Brain microvascular endothelial cell (primary cell): ENCODE data around the gene MARS1.

Source experiments
- DNase-seq: peaks from one replicate; pipeline ENCODE4 v3.0.0-alpha.2; 2020
- H3K27ac ChIP-seq: fragments of 250-450 bp; sonication (Bioruptor Pico); 2 replicates; pipeline ENCODE4 v1.5.1; 2020; ENCODE audit warnings: mild to moderate bottlenecking, moderate library complexity
- H3K27me3 ChIP-seq: fragments of 250-450 bp; sonication (Bioruptor Pico); replicated peaks from 2 replicates; pipeline ENCODE4 v1.5.1; 2020; ENCODE audit warnings: mild to moderate bottlenecking
- H3K36me3 ChIP-seq: fragments of 250-450 bp; sonication (Bioruptor Pico); replicated peaks from 2 replicates; pipeline ENCODE4 v1.5.1; 2020; ENCODE audit warnings: mild to moderate bottlenecking
- H3K4me3 ChIP-seq: 2 replicates; pipeline ENCODE4 v1.5.1; 2011; ENCODE audit warnings: low read depth, mild to moderate bottlenecking, control low read depth, low read length, moderate library complexity
- in situ Hi-C: cut with HindIII; loops from 2 replicates; pipeline ENCODE4 v1.10.0; 2017; ENCODE audit warnings: low sequenced_read_pairs, low pct_ligation_motif_present
- TF ChIP-seq, protein P1 (sequence below): IDR thresholded peaks from 2 replicates; pipeline ENCODE4 v1.5.1; 2011; ENCODE audit warnings: low read depth, mild to moderate bottlenecking, moderate library complexity, low read length, control low read depth, inconsistent platforms; ENCODE audit errors: missing control alignments

MARS1 gene

DNA sequence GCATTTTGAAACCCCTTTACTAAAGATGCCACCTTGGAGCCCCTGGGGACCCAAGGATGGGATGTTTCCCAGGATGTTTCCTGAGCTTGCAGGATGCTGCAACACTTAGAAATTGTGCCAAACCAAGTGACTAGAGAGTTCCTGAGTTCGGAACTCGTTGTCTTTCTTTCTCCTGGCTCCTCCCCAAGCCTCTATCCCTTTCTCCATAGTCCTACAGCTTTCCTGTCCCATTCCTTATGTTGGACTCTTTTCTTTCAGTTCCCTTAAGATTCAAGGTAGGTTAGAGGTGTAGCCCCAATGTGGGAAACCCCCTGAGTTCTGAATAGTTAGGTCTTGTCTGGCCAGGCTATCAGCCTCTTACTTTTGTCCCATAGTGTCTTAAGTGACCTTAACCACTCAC, 60.6 kb downstream of the MARS1 start:
- H3K36me3 ChIP-seq = no peaks in the 10 kb centered on the region
- H3K27ac ChIP-seq = no peak overlapping the region
- H3K27me3 ChIP-seq = peaks cover 9% of the 10 kb centered on the region
- no peak for DNase-seq
- TF ChIP-seq, protein P1, sequence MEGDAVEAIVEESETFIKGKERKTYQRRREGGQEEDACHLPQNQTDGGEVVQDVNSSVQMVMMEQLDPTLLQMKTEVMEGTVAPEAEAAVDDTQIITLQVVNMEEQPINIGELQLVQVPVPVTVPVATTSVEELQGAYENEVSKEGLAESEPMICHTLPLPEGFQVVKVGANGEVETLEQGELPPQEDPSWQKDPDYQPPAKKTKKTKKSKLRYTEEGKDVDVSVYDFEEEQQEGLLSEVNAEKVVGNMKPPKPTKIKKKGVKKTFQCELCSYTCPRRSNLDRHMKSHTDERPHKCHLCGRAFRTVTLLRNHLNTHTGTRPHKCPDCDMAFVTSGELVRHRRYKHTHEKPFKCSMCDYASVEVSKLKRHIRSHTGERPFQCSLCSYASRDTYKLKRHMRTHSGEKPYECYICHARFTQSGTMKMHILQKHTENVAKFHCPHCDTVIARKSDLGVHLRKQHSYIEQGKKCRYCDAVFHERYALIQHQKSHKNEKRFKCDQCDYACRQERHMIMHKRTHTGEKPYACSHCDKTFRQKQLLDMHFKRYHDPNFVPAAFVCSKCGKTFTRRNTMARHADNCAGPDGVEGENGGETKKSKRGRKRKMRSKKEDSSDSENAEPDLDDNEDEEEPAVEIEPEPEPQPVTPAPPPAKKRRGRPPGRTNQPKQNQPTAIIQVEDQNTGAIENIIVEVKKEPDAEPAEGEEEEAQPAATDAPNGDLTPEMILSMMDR = no peak
- in situ Hi-C loops = no loop called here
- no peak overlapping the region for H3K4me3 ChIP-seq

DNA sequence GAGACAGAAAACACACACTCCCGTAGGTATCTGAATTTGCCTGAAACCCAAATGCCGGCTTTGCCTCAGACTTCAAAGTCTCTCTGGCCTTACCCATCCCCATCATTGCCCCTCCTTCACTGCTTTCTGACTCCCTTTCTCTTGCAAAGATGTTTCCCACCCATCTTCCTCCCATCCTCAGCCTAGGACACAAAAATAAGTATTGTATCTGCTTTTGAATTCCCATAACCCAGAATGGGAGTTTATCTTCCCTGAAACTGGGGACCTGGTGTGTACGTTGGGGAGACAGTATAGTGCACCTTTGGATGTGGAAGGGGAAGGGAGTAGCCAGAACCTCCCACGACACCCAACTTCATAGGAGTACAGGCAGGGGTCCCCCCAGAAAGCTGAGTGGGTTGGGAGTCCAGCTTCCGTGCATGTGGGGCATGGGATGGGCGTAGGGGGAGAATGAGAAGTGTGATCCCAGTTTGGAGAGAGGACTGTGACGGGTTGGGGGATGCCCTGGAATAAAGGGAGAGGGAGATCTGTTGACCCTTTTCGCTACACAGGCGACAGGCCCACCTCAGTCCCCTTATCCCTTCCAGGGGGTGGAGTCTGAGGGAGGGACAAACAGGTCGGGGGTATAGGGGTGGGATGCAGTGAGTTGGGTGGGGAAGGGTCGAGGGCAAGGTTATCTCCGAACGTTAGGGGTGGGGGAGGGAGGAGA, 61.5 kb downstream of the MARS1 start:
- TF ChIP-seq, protein P1 = no peak
- H3K36me3 ChIP-seq = no peaks in the 10 kb centered on the region
- peak overlapping the region; percentile 59 for H3K4me3 ChIP-seq
- no peak for DNase-seq
- no peak overlapping the region for H3K27ac ChIP-seq
- H3K27me3 ChIP-seq = peaks cover 9% of the 10 kb centered on the region
- in situ Hi-C loops = no loop called here

DNA sequence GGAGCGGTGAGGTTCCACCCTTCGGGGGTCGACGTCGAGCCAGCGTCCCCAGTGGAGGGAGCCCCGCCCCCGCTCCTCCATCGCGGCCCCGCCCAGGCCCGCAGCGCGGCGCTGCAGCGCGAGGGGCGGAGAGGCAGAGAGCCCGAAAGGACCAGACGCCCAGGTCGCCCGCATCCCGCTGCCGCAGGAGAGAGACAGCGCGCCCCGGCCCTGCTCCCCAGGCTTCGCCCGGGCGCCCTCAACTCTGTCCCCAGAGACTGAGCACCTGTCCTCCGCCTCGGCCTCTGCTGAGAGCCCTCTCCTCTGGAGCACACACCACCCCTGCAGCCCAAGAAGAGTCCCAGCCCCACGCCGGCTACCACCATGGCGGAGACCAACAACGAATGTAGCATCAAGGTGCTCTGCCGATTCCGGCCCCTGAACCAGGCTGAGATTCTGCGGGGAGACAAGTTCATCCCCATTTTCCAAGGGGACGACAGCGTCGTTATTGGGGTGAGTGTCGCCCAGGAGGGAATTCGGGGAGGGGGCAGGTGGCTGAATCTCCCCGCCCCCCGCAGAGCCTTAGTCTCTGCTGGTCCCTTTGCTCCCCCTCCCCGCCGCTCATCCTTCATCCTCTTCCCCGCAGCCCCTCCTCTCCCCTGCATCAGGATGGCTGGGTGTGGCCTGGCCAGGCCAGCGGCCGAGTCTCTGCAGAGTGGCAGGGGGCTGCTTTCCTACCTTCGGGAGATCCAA, 62.2 kb downstream of the MARS1 start, which contains the start of gene KIF5A:
TSS of gene KIF5A (plus strand) at position 136 of the 732 bp plus-strand sequence. CDS start at position 364, 228 bp downstream.
- TF ChIP-seq, protein P1 = no peak
- Histone ChIP-seq H3K27ac (no peak within 1 kb of the TSS), H3K27me3 (peaks cover 9% of the 10 kb centered on the region), H3K4me3 (peak within 1 kb of the TSS; percentile 59), H3K36me3 (no peaks in the 10 kb centered on the region)
- no peak for DNase-seq
- in situ Hi-C loops = no loop called here

DNA sequence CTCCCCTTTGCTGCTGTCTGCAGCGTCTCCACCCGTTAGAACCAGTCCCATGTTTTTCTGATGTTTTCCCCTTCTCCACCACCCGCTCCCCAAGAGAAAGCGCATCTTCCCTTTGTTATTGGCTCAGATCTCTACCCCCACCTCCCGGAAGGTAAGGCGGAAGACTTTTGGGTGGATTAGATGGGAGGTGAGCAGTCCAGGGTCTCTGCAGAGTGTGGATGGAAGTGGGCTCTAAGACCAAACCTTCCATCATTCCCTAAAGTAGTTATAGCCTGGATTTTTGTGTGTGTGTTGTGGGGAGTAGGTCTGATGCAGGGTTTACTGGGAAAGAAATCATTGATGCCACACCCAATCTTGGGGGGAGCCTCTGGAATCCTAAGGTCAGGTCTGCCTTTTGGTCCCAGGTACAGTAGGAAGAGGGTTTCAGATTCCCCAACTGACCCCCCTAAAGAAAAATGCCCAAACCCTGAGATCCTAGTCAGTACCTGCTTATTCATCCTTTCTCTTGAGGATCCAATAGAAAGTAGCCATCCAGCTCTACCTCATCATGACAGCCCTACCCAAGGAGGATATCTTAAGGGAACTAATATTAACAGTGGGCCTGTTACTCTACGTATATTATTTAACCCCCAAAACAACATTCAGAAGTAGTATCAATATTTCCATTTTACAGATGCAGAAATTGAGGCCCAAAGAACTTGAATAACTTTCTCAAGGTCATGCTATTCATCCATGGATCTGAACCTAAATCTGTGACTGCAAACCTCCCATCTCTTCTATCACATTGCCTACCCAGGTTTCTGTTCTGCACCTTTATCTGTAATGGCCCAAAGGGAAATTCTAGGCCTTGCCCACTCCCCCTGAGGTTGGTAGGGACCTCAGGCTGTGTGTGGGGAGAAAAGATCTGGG, 63.0 kb downstream of the MARS1 start:
- Histone ChIP-seq H3K4me3 (peak overlapping the region; percentile 59), H3K36me3 (no peaks in the 10 kb centered on the region), H3K27me3 (peaks cover 9% of the 10 kb centered on the region), H3K27ac (no peak overlapping the region)
- DNase-seq = no peak
- in situ Hi-C loops = no loop called here
- TF ChIP-seq, protein P1 = no peak

DNA sequence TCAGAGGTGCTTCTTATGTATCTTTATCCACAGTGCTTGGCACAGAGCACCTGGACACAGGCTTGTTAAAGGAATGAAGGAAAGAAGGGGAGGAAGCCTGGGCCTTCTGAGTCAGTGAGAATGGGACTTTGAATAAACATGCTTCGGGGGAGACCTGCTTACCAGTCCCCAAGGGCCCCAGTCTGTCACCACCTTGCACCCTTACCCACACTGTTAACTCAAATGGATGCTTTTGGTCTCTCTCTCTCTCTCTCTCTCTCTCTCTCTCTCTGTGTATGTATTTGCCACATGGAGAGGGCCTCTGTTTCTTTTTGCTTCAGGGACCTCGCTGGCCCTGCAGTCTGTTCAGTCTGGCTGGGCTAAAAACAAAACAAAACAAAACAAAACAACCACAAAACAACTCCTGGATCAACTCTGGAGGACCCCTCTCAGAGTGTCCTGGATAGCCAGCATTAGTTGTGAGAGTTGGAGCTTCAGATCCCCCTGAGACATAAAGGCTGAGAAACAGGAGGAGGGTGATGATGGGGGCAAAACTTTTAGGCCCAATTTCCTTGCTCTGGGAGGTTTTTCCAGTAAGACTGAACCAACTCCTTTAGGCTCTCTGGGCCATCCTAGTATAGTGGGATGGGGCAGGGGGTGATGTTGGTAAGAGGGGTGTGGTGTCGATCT, 63.9 kb downstream of the MARS1 start:
- no peak for DNase-seq
- Histone ChIP-seq H3K27ac (no peak overlapping the region), H3K4me3 (no peak overlapping the region), H3K36me3 (no peaks in the 10 kb centered on the region), H3K27me3 (peaks cover 9% of the 10 kb centered on the region)
- in situ Hi-C loops = no loop called here
- TF ChIP-seq, protein P1 = no peak
